Measurements from ENCODE around the gene PUM1.
"Not testable (repeated sequence)": the region's sequence is repeated elsewhere in the genome, so short reads cannot be mapped to it uniquely, and the experiment has no call there.

PUM1 gene

GRCh38 chr1:30988045-30988444, 77.5 kb downstream of the PUM1 start:
- DNase-seq = no peak

GRCh38 chr1:30986755-30987154, 78.8 kb downstream of the PUM1 start:
- no peak for DNase-seq

- DNase-seq = no peak
These were observed 80.5 kb downstream of the PUM1 start for GRCh38 chr1:30984991-30985503.

- DNase-seq = no peak
These were observed 81.2 kb downstream of the PUM1 start for GRCh38 chr1:30984165-30984889.

- no peak for DNase-seq
These were observed 82.6 kb downstream of the PUM1 start for GRCh38 chr1:30982937-30983336.

GRCh38 chr1:30982431-30982830, 83.1 kb downstream of the PUM1 start:
- DNase-seq = no peak

- DNase-seq = no peak
These were observed 84.3 kb downstream of the PUM1 start for GRCh38 chr1:30981172-30981571.

GRCh38 chr1:30977511-30977910, 88.0 kb downstream of the PUM1 start:
- no peak for DNase-seq

- no peak for DNase-seq
These were observed 88.4 kb downstream of the PUM1 start for GRCh38 chr1:30977105-30977504.

- no peak for DNase-seq
These were observed 89.4 kb downstream of the PUM1 start for GRCh38 chr1:30976143-30976542.

GRCh38 chr1:30975217-30975616, 90.3 kb downstream of the PUM1 start:
- no peak for DNase-seq

GRCh38 chr1:30974536-30974935, 91.0 kb downstream of the PUM1 start:
- DNase-seq = no peak

- DNase-seq = not testable (repeated sequence)
These were observed 93.2 kb downstream of the PUM1 start for GRCh38 chr1:30972349-30972748.

GRCh38 chr1:30971496-30971895, 94.0 kb downstream of the PUM1 start:
- no peak for DNase-seq

- DNase-seq = no peak
These were observed 95.6 kb downstream of the PUM1 start for GRCh38 chr1:30969903-30970302.

- no peak for DNase-seq
These were observed 97.1 kb downstream of the PUM1 start for GRCh38 chr1:30968220-30968971.

GRCh38 chr1:30966690-30967369, 98.7 kb downstream of the PUM1 start:
- DNase-seq = no peak

GRCh38 chr1:30965924-30966599, 99.5 kb downstream of the PUM1 start:
- no peak for DNase-seq

GRCh38 chr1:30964706-30965105, 100.8 kb downstream of the PUM1 start:
- DNase-seq = no peak

- DNase-seq = no peak
These were observed 102.7 kb downstream of the PUM1 start for GRCh38 chr1:30962609-30963508.

- DNase-seq = no peak
These were observed 107.8 kb downstream of the PUM1 start for GRCh38 chr1:30957560-30958222.
